GM21786 (cell line): Measurements from ENCODE around the gene MAD1L1.
"Not testable (repeated sequence)": the region's sequence is repeated elsewhere in the genome, so short reads cannot be mapped to it uniquely, and the experiment has no call there.

Experiments
- ATAC-seq: cut with Tn5 transposase; IDR thresholded peaks from one replicate; pipeline ENCODE4 v1.9.1; 2021; ENCODE audit not compliant: unreplicated experiment

Gene MAD1L1

DNA sequence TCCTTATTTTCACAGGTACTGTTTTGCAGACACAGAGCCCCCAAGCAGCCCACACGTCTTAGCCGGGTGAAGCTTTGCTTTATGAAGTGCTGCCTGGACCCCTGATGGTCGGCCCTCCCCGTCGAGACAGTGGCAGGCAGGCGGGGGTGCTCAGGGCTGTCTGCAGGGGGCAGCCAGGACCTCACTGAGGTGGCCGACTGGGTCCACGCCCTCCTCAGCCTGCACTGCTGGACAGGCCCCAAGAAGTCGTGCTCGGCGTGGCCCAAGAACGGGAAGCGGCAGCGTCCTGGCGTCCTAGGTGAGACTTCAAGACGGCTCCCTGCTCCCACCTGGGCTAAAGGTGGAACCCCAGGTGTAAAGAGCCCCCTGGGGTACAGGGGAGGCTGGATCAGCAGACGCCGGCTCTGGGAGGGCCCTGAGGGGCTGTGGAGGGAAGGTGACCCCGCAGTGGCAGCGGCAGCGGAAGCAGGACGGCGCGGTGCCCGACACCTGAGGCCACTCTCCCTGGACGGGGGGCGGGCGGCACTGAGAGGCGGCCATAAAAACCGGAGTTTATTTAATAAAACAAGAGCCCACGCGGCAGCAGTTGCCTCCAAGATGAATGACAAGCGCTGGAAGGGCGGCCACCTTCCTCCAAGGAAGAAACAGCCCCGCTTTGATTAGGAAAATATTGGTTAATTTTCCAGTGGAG, 383.2 kb downstream of the MAD1L1 start:
- no peak for ATAC-seq

- no peak for ATAC-seq
Measured at GRCh38 chr7:1848911-1849311, 383.8 kb downstream of the MAD1L1 start.

GRCh38 chr7:1848013-1848640, 384.6 kb downstream of the MAD1L1 start:
- no peak for ATAC-seq

DNA sequence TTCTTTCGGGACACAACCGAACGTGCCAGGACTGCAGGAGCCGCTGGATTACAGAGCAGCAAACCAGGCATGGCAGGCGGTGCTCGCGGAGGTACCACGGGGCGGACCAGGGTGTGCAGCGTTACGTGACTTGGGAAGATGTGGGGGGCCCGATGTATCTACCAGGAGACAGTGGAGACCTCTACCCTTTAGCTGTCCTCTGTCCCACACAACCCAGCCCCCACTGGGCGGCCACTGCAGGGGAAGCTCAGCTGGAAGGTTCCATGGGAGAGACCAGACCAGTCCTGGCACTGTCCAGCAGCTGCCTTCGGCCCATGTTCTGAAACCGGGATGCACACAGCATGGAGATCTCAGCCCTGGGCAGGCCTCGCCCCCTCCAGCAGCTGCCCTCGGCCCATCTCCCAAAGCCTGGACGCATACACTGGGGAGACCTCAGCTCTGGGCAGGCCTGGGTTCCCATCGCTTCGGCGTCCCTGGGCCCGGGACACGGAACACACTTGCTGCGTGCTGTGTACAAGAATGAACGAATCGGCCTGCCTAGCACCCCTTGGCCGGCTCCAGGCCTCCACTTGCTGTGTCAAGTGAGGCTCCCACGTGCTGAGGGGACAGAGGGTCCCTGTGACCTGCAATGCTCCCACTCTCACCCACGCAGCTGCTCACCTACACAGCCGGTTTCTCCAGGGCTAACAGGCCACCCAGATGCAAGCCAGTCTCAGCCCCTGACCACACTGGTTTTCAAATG, 385.3 kb downstream of the MAD1L1 start:
- ATAC-seq: no peak

DNA sequence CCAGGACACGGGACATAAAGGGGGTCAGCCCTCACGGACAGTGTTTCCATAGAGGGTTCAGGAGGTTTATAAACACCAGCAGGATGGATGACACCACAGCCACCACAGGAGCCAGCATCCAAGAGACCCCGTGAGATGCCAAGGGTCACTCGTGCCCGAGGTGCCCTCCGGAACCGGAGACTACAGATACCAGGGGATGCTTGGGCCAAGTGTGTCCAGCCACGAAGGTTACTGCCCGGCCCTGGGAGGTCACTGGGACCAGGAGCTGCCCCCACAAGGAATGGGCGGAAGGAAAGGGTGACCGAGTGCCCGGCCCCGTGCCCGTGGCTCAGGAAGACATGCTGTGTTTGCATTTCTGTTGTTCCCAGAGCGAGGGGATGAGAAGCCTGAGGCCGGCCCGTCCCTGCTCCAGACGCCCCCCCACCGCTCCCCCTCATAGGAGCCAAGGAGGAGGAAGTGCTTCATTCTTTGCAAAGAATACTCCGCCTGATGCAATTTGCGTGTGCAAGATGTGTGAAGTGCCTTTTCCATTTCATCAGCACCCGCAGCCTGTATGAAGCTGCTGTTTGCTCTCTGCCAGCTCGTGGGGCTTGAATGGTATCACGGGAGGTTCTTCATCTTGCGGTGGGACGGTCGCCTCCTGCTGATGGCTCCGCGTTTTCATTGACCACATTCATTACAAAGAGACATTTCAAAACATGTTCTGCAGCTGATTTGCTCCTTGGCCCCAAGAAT, 386.2 kb downstream of the MAD1L1 start:
- ATAC-seq: no peak

DNA sequence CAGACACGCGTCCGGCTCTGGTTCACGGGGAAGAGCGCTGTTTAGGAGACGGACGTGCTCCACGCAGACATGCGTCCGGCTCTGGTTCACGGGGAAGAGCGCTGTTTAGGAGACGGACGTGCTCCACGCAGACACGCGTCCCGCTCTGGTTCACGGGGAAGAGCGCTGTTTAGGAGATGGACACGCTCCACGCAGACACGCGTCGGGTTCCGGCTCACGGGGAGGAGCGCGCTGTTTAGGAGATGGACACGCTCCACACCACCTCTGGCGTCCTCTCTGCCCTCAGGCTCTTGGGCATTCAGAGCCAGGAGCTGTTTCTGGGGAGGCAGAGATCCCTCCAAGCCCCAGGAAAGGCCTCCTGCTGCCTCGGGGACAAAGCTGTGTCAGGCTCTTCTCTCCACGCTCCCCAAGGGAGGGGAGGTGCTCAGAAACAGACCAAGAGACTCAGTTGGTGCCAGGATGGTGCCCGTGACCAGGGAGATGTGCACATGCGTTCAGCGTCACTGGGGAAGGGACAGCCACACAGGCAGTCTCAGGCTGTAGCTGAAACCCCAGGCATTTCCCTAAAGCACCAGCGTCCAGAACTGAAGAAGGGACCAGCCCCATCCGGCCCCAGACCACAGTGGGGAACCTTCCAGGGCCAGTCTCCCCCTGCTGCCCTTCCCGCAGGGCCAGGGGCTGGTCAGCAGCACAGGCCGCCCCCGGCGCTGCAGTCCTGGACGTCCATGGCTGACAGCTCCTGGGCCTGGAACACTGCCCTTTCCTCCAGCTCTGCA, 387.0 kb downstream of the MAD1L1 start:
- no peak for ATAC-seq

DNA sequence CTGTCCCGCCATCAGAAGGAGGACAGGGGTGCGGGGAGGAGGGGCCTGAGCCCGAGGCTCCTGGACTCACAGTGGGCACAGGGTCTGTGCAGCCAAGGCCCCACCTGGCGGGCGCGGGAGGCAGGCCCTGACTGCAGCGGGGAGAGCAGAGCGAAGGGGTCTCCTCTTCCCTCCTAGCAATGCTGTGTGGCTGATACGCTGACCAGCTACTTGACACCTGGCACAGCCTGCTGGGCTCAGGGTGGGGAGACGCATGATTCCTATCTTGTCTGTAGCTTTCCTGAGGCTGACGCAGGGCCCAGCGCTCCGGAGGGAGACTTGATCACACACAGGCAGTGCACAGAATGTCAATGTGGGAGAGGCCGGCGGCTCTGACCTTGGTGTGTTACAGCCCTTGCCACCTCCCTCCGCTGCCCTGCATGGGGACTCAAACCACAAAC, 387.8 kb downstream of the MAD1L1 start:
- no peak for ATAC-seq

GRCh38 chr7:1844336-1844950, 388.3 kb downstream of the MAD1L1 start:
- ATAC-seq: no peak

GRCh38 chr7:1843921-1844335, 388.8 kb downstream of the MAD1L1 start:
- no peak for ATAC-seq

DNA sequence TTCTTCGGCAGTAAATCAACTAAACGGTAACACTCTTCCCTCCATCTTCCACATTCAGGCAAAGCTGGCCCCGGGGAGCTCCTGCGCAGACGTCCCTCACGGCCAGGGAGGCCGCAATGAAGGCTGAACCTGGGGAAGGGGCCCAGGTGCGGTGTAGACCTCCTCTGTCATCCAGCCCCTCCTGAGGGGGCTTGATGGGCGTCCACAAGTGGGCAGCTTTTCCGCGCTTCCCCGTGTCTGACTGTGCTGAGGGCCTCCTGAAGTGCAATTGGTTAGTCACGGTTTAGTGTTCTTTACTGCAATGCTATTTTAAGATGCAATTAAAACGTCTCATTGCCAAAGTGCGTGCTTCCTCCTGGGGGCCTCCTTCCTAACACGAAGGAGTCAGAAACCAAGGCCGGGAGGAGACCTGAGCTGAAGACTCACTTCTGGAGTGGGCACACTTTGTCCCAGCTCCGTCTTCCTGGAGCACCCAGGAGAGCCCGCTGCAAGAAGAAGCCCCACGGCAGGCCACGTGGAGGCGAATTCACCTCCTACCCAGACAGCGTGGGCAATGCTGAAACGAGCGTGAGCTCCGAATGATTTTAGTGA, 389.4 kb downstream of the MAD1L1 start:
- no peak for ATAC-seq

DNA sequence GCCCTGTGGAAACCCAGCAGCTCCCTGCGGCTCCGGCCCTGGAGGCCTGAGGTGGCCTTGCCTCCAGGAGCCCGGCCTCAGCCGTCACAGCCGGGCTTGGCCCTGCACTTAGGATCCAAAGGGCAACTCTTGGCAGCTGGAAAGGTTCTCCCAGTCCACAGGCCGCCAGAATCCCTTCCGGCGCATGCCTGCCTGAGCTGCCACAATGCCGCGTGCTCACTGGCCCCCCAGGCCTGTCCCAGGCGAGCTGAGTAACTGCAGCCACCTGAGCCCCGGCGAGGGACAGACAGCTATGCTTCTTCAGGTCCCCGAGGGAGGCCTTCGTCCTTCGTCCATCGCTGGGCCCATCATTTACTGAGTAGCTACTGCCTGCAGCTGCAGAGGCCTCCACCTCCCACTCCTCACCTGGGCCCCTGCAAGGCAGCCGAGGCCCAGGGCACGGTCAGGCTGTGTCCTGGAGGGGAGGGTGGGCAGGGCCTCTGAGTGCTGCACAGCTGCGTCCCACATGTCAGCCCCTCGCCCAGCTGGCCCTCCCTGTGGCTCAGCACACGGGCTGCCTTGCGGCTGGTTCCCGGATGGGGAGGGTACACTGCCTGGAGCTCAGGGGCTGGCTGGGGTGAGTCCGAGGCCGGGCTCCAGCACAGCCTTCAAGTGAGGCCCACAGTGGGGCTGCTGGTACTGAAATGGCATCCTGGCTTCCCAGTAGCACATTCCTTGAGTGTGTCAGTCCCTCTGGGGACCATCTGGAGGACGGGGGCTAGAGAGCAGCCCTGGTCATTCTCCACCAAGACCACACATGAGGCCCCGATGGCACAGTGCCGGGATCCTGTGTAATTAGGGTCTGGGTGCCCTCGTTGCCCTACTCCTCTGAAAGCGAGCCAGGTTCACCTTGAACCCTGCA, 390.2 kb downstream of the MAD1L1 start:
- ATAC-seq: no peak

GRCh38 chr7:1841286-1842021, 391.3 kb downstream of the MAD1L1 start:
- ATAC-seq: not testable (repeated sequence)

GRCh38 chr7:1840744-1841143, 392.0 kb downstream of the MAD1L1 start:
- ATAC-seq: not testable (repeated sequence)

- no peak for ATAC-seq
Measured at GRCh38 chr7:1839701-1840100, 393.0 kb downstream of the MAD1L1 start.

DNA sequence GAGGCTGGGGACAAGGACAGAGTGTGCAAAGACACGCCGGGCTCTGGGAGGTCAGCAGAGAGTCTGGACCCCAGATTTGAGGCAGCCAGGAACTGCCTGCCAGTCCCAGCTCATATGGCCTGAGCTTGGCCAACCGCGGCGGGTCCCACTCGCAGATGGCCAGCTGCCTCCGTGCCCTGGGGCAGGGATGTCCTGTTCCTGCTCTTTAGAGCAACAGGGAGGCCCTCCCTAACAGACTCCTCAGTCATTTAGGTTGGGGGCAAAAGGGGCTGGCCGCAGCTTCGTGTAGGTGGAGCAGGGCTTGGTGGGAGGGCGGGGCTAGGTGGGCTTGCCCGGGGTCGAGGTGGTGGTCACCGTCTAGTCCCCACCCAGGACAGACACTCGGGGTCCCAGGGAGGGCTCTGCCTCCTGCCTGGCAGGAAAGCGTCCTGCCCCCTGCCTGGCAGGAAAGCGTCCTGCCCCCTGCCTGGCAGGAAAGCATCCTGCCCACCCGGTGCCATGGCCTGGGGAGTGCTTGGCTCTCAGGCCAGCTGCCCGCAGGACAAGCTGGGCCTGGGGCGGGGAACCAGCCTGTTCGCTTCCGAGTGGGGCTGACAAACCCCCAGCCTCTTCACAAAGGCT, 393.7 kb downstream of the MAD1L1 start:
- ATAC-seq: not testable (repeated sequence)

DNA sequence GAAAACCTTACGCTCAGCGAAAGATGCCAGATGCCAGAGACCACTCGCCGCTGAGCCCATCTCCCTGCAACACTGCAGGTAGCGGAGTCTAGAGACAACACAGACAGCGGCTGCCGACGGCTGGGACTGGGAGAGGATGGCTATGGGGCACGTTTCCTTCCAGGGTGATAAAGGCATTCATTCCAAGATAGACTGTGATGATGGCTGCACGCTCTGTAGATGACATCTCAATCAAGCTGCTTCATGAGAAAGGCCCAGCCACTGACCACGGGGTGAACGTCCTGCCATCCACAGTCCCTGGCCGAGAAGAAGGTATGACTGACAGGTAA, 394.2 kb downstream of the MAD1L1 start:
- not testable (repeated sequence) for ATAC-seq

- ATAC-seq: not testable (repeated sequence)
Measured at GRCh38 chr7:1837696-1838543, 394.8 kb downstream of the MAD1L1 start.
